Ishikawa (cell line): ENCODE data around the gene HOXD12.

Experiments used
- CEBPB ChIP-seq: IDR thresholded peaks from 2 replicates; pipeline ENCODE4 v1.6.1; 2012
- CREB1 ChIP-seq: IDR thresholded peaks from 2 replicates; pipeline ENCODE4 v1.6.1; 2012; ENCODE audit warnings: low read depth
- EP300 ChIP-seq: IDR thresholded peaks from 2 replicates; pipeline ENCODE4 v1.6.1; 2012; ENCODE audit warnings: borderline replicate concordance
- RAD21 ChIP-seq: IDR thresholded peaks from 2 replicates; pipeline ENCODE4 v1.6.1; 2012; ENCODE audit warnings: low read depth
- TAF1 ChIP-seq: IDR thresholded peaks from 2 replicates; pipeline ENCODE4 v1.6.1; 2012; ENCODE audit warnings: low read depth, mild to moderate bottlenecking
- TCF12 ChIP-seq: IDR thresholded peaks from 2 replicates; pipeline ENCODE4 v1.6.1; 2012; ENCODE audit warnings: low read depth
- YY1 ChIP-seq: IDR thresholded peaks from 2 replicates; pipeline ENCODE4 v1.6.1; 2012; ENCODE audit warnings: low read depth
- ZBTB7A ChIP-seq: IDR thresholded peaks from 2 replicates; pipeline ENCODE4 v1.6.1; 2012; ENCODE audit warnings: low read depth
- TF ChIP-seq, protein P1 (sequence below): IDR thresholded peaks from 2 replicates; pipeline ENCODE4 v1.6.1; 2012
- TF ChIP-seq, protein P2 (sequence below): IDR thresholded peaks from 2 replicates; pipeline ENCODE4 v1.6.1; 2012; ENCODE audit warnings: low read depth, mild to moderate bottlenecking

DNA sequence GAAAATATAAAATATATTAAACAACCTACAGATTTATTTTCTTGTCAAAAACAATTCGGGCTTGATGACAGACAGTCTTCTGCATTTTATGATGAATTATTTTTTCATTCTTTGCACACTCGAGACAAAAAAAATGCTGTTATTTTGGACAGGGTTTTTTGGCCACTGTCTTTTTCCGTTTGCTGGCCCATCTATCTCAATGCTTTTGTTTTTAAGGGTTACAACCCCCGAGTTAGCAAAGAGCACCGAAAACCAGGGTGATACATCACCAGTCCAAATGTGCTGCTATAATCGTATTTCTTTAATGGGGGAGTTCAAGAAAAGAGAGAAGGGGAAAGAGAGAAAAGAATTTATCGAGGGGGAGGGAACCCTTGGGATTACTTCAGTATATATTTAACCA lies 23.5 kb upstream of the HOXD12 start:
- TF ChIP-seq EP300, result no peak
- TF ChIP-seq RAD21, result no peak
- no peak for TF ChIP-seq TCF12
- TF ChIP-seq, protein P1, sequence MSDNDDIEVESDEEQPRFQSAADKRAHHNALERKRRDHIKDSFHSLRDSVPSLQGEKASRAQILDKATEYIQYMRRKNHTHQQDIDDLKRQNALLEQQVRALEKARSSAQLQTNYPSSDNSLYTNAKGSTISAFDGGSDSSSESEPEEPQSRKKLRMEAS, result no peak
- no peak for TF ChIP-seq CEBPB
- no peak for TF ChIP-seq YY1
- no peak for TF ChIP-seq ZBTB7A
- no peak for TF ChIP-seq TAF1
- TF ChIP-seq, protein P2, sequence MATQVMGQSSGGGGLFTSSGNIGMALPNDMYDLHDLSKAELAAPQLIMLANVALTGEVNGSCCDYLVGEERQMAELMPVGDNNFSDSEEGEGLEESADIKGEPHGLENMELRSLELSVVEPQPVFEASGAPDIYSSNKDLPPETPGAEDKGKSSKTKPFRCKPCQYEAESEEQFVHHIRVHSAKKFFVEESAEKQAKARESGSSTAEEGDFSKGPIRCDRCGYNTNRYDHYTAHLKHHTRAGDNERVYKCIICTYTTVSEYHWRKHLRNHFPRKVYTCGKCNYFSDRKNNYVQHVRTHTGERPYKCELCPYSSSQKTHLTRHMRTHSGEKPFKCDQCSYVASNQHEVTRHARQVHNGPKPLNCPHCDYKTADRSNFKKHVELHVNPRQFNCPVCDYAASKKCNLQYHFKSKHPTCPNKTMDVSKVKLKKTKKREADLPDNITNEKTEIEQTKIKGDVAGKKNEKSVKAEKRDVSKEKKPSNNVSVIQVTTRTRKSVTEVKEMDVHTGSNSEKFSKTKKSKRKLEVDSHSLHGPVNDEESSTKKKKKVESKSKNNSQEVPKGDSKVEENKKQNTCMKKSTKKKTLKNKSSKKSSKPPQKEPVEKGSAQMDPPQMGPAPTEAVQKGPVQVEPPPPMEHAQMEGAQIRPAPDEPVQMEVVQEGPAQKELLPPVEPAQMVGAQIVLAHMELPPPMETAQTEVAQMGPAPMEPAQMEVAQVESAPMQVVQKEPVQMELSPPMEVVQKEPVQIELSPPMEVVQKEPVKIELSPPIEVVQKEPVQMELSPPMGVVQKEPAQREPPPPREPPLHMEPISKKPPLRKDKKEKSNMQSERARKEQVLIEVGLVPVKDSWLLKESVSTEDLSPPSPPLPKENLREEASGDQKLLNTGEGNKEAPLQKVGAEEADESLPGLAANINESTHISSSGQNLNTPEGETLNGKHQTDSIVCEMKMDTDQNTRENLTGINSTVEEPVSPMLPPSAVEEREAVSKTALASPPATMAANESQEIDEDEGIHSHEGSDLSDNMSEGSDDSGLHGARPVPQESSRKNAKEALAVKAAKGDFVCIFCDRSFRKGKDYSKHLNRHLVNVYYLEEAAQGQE, result no peak
- no peak for TF ChIP-seq CREB1
